H1 (cell line): Measurements from ENCODE around the gene SCAMP5. TPM values are rescaled to one million over a fixed set of nuclear protein-coding genes. Genes with fewer than 3 reads are reported as not detected.
A peak's percentile ranks its signal among the peaks of the same experiment; 100 is the strongest.

Experiments
- BACH1 ChIP-seq: IDR thresholded peaks from 2 replicates; pipeline ENCODE4 v1.6.1; 2012; ENCODE audit warnings: low read length, improper control_type of control experiment
- BRCA1 ChIP-seq: IDR thresholded peaks from 2 replicates; pipeline ENCODE4 v1.6.1; 2012; ENCODE audit warnings: low read depth, low read length, improper control_type of control experiment
- CEBPB ChIP-seq: IDR thresholded peaks from 2 replicates; pipeline ENCODE4 v1.6.1; 2012; ENCODE audit warnings: low read depth, low read length
- CREB1 ChIP-seq: IDR thresholded peaks from 2 replicates; pipeline ENCODE4 v1.6.1; 2012; ENCODE audit warnings: inconsistent platforms
- EGR1 ChIP-seq: IDR thresholded peaks from 2 replicates; pipeline ENCODE4 v1.6.1; 2011; ENCODE audit warnings: low read depth, low read length, borderline replicate concordance
- GABPA ChIP-seq: IDR thresholded peaks from 2 replicates; pipeline ENCODE4 v1.6.1; 2011; ENCODE audit warnings: mild to moderate bottlenecking, low read length, moderate library complexity, borderline replicate concordance; ENCODE audit not compliant: insufficient read depth
- GTF2F1 ChIP-seq: IDR thresholded peaks from 2 replicates; pipeline ENCODE4 v1.6.1; 2012; ENCODE audit warnings: low read depth, low read length, improper control_type of control experiment, borderline replicate concordance
- HDAC2 ChIP-seq, 2 experiments: fragments of 300-600 bp in 1 of 2; sonication (generic) in 1 of 2; IDR thresholded peaks; 2 replicates each; pipeline ENCODE4 v1.6.1; 2011 to 2012; ENCODE audit warnings: low read depth in 2 of 2, low read length in 2 of 2, mild to moderate bottlenecking in 2 of 2, moderate library complexity in 2 of 2, borderline replicate concordance in 1 of 2, inconsistent platforms in 1 of 2
- JUND ChIP-seq: IDR thresholded peaks from 2 replicates; pipeline ENCODE4 v1.6.1; 2011; ENCODE audit warnings: mild to moderate bottlenecking, improper control_type of control experiment, low read length
- MAFK ChIP-seq: IDR thresholded peaks from 2 replicates; pipeline ENCODE4 v1.6.1; 2012; ENCODE audit warnings: low read depth, mild to moderate bottlenecking, improper control_type of control experiment, low read length
- PHF8 ChIP-seq: fragments of 200-600 bp; sonication (generic); conservative IDR thresholded peaks from 2 replicates; pipeline ENCODE4 v1.7.1; 2012; ENCODE audit warnings: low read depth, mild to moderate bottlenecking, inconsistent platforms, low read length, moderate library complexity
- POLR2AphosphoS5 ChIP-seq: IDR thresholded peaks from 2 replicates; pipeline ENCODE4 v1.6.1; 2011; ENCODE audit warnings: low read depth, low read length
- POU5F1 ChIP-seq: IDR thresholded peaks from 2 replicates; pipeline ENCODE4 v1.6.1; 2011; ENCODE audit warnings: low read depth, mild to moderate bottlenecking, low read length, moderate library complexity
- RBBP5 ChIP-seq: IDR thresholded peaks from 2 replicates; pipeline ENCODE4 v1.7.1; 2012; ENCODE audit warnings: low read depth, mild to moderate bottlenecking, inconsistent platforms, low read length, moderate library complexity, borderline replicate concordance
- RNF2 ChIP-seq: fragments of 200-900, 300-1000 bp; sonication (generic); IDR thresholded peaks from 2 replicates; pipeline ENCODE4 v1.7.1; 2016; ENCODE audit warnings: borderline replicate concordance, low read depth, mild to moderate bottlenecking, antibody characterized with exemption, low read length; ENCODE audit not compliant: poor library complexity, severe bottlenecking; ENCODE audit errors: missing control alignments
- SIN3A ChIP-seq, 2 experiments: IDR thresholded peaks in 1 of 2; conservative IDR thresholded peaks in 1 of 2; 2 replicates each; pipeline ENCODE4 v1.6.1; 2011 to 2012; ENCODE audit warnings: low read length in 2 of 2, improper control_type of control experiment in 1 of 2, low read depth in 1 of 2, mild to moderate bottlenecking in 1 of 2
- SP2 ChIP-seq: IDR thresholded peaks from 2 replicates; pipeline ENCODE4 v1.6.1; 2012; ENCODE audit warnings: mild to moderate bottlenecking, low read length, inconsistent platforms
- SP4 ChIP-seq: IDR thresholded peaks from 2 replicates; pipeline ENCODE4 v1.6.1; 2012; ENCODE audit warnings: low read length, inconsistent platforms
- SRF ChIP-seq: IDR thresholded peaks from 2 replicates; pipeline ENCODE4 v1.6.1; 2011; ENCODE audit warnings: mild to moderate bottlenecking, low read depth, low read length, moderate library complexity
- TAF1 ChIP-seq: IDR thresholded peaks from 2 replicates; pipeline ENCODE4 v1.6.1; 2011; ENCODE audit warnings: mild to moderate bottlenecking, low read depth, low read length
- TAF7 ChIP-seq: optimal IDR thresholded peaks from 2 replicates; pipeline ENCODE3; 2011; ENCODE audit warnings: low read depth, mild to moderate bottlenecking, inconsistent platforms, low read length, moderate library complexity, borderline replicate concordance
- TEAD4 ChIP-seq: IDR thresholded peaks from 2 replicates; pipeline ENCODE4 v1.6.1; 2012; ENCODE audit warnings: low read depth, low read length, inconsistent platforms, mixed read lengths
- YY1 ChIP-seq: IDR thresholded peaks from 2 replicates; pipeline ENCODE4 v1.6.1; 2011; ENCODE audit warnings: low read depth, mild to moderate bottlenecking, low read length
- ZNF274 ChIP-seq: IDR thresholded peaks from 2 replicates; pipeline ENCODE4 v1.7.0; 2012; ENCODE audit warnings: low read length, borderline replicate concordance; ENCODE audit errors: extremely low read depth
- polyA plus RNA-seq, 7 experiments: library from polyadenylated mRNA; depleted of rRNA in 3 of 7; stranded (reverse) in 5 of 7; unstranded in 2 of 7; fragments of >200 nt in 5 of 7; fragments of 200-250 nt in 2 of 7; gene quantifications; 1 replicate in 5 of 7; 2 replicates in 1 of 7; 4 replicates in 1 of 7; pipeline versions ENCODE4 v1.2.1 to v1.2.3, GENCODE V29; 2011 to 2013; ENCODE audit warnings: missing spikeins in 2 of 7, mixed read lengths in 2 of 7
- total RNA-seq: library from RNA; stranded (reverse); fragmentation: NEBNext Ultra II Directional; extraction: Animal tissue kit (Norgen Biotek cat#: 25700); gene quantifications from 2 replicates; pipeline ENCODE4 v1.2.1, GENCODE V29; 2021
- TF ChIP-seq, protein P1 (sequence below): IDR thresholded peaks from 2 replicates; pipeline ENCODE4 v1.6.1; 2011; ENCODE audit warnings: low read length, improper control_type of control experiment

SCAMP5 gene
- total and polyA plus RNA-seq, 2 of the 8 experiments (the other 6 are each of a cell fraction or from before 2014, with no cell fraction given), result 55.4 to 94.7 TPM

DNA sequence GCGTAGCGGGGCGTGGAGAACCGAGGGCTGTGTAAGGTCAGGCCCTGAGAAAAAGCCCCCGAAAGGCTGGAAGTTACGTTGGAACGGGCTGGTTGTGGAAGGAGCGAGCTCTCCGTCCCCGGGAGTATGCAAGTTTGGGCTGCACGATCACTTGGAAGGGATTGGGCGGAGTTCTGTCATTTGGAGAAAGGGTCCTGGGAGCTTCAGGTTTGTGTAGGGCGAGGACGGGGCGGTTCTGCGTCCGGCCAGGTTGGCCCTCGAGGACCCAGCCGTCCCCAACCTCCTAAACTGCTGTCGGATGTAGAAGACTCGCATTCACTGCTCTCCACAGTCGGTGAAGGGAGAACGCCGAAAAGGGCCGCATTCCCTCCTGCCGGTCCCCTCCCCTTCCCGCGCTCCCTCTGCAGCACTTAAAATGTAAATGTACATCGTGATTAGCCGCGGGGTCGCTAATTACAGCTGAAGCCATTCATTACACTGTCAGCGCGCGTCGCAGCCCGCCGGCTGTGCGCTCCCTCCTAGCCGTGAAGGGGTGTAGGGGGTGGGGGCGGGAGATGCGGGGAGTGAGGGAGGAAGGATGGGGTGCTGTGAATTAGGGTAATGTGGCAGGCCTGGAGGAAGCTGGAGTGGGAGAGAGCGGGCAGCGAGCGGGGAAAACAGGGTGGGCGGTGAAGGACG is 36.3 kb upstream of the SCAMP5 start (continued):
- TF ChIP-seq SIN3A (conservative IDR thresholded peaks at IDR 0.05 in 1 of 2, IDR thresholded peaks at IDR 0.05 in 1 of 2; ENCODE audit: low read depth in 1 of 2, low read length in 2 of 2) (peak in 1 of 2 experiments; percentile 66; a peak in 1 of 4 replicates), BACH1 (no peak), RNF2 (peak; percentile 40), GTF2F1 (no peak), TAF1 (no peak), SP4 (no peak), POLR2AphosphoS5 (no peak), BRCA1 (no peak), SRF (no peak), RBBP5 (no peak), YY1 (no peak), TEAD4 (no peak), PHF8 (no peak), JUND (no peak), ZNF274 (no peak), EGR1 (no peak), CEBPB (no peak), SP2 (no peak), CREB1 (no peak), TAF7 (no peak), POU5F1 (no peak), GABPA (no peak), MAFK (no peak), HDAC2 (IDR thresholded peaks at IDR 0.05; ENCODE audit: borderline replicate concordance in 1 of 2, low read depth in 2 of 2, low read length in 2 of 2) (peak in 1 of 2 experiments; percentile 88; a peak in 2 of 4 replicates)
- TF ChIP-seq, protein P1, sequence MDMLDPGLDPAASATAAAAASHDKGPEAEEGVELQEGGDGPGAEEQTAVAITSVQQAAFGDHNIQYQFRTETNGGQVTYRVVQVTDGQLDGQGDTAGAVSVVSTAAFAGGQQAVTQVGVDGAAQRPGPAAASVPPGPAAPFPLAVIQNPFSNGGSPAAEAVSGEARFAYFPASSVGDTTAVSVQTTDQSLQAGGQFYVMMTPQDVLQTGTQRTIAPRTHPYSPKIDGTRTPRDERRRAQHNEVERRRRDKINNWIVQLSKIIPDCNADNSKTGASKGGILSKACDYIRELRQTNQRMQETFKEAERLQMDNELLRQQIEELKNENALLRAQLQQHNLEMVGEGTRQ, result no peak
